ENCODE results near the gene C1S. TPM values are rescaled to one million over a fixed set of nuclear protein-coding genes. Genes with fewer than 3 reads are reported as not detected.

Gene C1S
- total RNA-seq, 1 experiment from 2014 or later, result 7.1 TPM

DNA sequence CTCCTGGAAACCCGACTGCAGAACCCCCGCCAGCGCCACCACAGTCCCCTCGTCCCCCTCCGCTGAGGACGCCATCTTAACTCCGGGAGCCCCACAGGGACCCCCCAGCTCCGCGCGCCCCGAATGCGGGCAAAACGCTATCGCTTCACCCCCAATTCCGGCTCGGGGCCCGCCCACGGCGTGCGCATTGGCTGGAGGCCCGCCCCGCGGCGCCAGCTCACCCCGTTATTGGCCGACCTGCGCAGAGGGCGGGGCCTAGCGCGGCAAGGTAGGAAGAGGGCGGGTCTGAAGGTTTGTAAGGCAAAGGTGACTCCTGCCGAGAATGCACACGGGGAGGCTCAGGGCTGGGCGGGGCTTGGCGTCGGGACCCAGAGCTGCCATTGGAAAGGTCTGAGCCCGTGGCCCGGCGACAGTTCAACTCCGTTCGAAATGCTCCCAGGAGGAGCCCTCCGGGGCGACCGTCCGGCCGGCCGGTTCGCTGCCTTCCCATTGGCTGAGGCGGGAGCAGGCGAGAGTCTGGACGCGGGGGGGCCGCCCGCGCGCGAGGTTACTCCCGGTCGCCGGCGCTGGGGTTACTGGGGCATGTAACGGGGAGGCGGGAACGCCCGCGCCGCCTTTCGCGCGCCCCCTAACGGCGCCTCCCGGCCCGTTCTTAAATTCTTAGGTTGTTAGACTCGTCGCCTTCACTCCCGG is 42.0 kb upstream of the C1S start, which contains the start of gene LPCAT3:
LPCAT3 (minus strand) TSS at position 127 of the 693 bp plus-strand sequence; CDS start at position 75, 52 bp downstream.
- H3K27ac Mint-ChIP-seq (ENCODE audit: unreplicated experiment), result peak within 1 kb of the TSS; percentile 84
- CTCF ChIA-PET, result interaction anchor here (0.8 to 1.8 kb wide), 6 partner anchors 9 to 104 kb away, joined by 3 to 7 read pairs (median 6); partner anchors contain the start of gene ENO2

DNA sequence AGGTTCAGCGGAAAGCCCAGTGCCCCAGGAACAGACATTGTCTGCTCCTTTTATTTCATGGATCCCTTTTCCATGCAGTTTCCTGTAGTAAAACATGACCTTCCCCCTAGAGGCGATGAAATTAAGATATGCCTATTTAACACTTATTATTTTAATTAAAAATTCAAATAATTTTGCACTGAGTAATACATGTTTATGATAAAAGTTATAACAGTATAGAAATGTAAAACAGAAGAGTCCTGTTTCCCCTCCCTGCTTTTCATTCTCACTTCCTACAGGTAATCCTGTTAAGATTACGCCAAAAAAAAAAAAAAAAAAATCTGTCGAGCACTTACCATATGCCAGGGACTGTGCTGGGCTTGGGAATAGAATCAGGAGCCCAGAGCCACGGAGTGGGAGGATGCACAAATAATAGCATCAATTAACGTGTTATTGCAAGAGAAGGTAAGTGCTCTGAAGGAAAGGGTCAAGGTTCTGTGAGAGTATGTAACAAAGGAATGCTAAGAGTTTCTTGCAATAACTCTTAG is 41.4 kb upstream of the C1S start:
- Mint-ChIP-seq H3K9me3 (ENCODE audit: low read depth, unreplicated experiment) (no peaks in the 10 kb centered on the region), H3K27ac (ENCODE audit: unreplicated experiment) (peak overlapping the region; percentile 60), H3K4me1 (ENCODE audit: low read depth, unreplicated experiment) (peaks cover 16% of the 10 kb centered on the region), H3K27me3 (ENCODE audit: unreplicated experiment) (no peaks in the 10 kb centered on the region), H3K36me3 (ENCODE audit: insufficient read depth, unreplicated experiment) (peaks cover 19% of the 10 kb centered on the region), H3K4me3 (ENCODE audit: low read depth, unreplicated experiment) (peak overlapping the region; percentile 85)
- CTCF ChIA-PET, result interaction anchor here (1.0 to 1.6 kb wide), 4 partner anchors 8 to 105 kb away, joined by 3 to 7 read pairs (median 4); partner anchors contain the start of gene ENO2
- DNase-seq, result no peak
- intact Hi-C loops (cut with micrococcal nuclease; ENCODE audit: unreplicated experiment), result loop anchor here (5.0 kb wide), 1 partner anchor 73 kb away; the partner anchor contains the start of gene C1R
- no peak for TF ChIP-seq CTCF (IDR thresholded peaks at IDR 0.05; ENCODE audit: unreplicated experiment)
- no TSS peak for BruUV-seq (replicated peaks)

More for the DNA sequence above, 42.0 kb upstream of the C1S start, which contains the start of gene LPCAT3:
- peak; percentile 98 for DNase-seq
- no peaks in the 10 kb centered on the region for H3K27me3 Mint-ChIP-seq (ENCODE audit: unreplicated experiment)
- H3K4me1 Mint-ChIP-seq (ENCODE audit: low read depth, unreplicated experiment), result peaks cover 16% of the 10 kb centered on the region
- TF ChIP-seq CTCF (IDR thresholded peaks at IDR 0.05; ENCODE audit: unreplicated experiment), result peak; percentile 83
- no TSS peak for BruUV-seq (replicated peaks)
- intact Hi-C loops (cut with micrococcal nuclease; ENCODE audit: unreplicated experiment), result loop anchor here (5.0 kb wide), 1 partner anchor 74 kb away; the partner anchor contains the start of gene C1R
- H3K36me3 Mint-ChIP-seq (ENCODE audit: insufficient read depth, unreplicated experiment), result peaks cover 19% of the 10 kb centered on the region
- H3K4me3 Mint-ChIP-seq (ENCODE audit: low read depth, unreplicated experiment), result peak within 1 kb of the TSS; percentile 85
- H3K9me3 Mint-ChIP-seq (ENCODE audit: low read depth, unreplicated experiment), result no peaks in the 10 kb centered on the region

DNA sequence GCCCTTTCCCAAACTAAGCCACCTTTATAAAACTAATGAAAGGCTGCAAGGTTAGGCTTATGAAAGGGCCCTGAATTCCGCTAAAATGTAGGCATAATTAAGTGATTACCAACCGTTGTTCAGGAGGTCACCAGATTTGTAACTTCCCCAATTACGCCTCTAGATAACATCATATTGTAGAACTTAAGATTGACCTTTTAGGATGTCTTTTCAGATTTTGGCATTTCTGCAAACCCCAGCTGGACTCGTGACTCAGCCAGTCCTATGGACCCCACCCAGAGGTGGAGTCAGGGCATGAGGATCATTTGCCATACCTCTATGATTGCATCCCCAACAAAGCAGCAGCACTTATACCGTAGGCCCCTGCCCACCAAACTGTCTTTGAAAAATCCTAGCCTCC is 38.6 kb upstream of the C1S start:
- CTCF ChIA-PET, result no interaction called here
- no TSS peak for BruUV-seq (replicated peaks)
- H3K9me3 Mint-ChIP-seq (ENCODE audit: low read depth, unreplicated experiment), result no peaks in the 10 kb centered on the region
- TF ChIP-seq CTCF (IDR thresholded peaks at IDR 0.05; ENCODE audit: unreplicated experiment), result no peak
- peaks cover 11% of the 10 kb centered on the region for H3K4me1 Mint-ChIP-seq (ENCODE audit: low read depth, unreplicated experiment)
- no peaks in the 10 kb centered on the region for H3K27me3 Mint-ChIP-seq (ENCODE audit: unreplicated experiment)
- H3K27ac Mint-ChIP-seq (ENCODE audit: unreplicated experiment), result no peak overlapping the region
- no peak overlapping the region for H3K4me3 Mint-ChIP-seq (ENCODE audit: low read depth, unreplicated experiment)
- no peak for DNase-seq
- intact Hi-C loops (cut with micrococcal nuclease; ENCODE audit: unreplicated experiment), result no loop called here
- H3K36me3 Mint-ChIP-seq (ENCODE audit: insufficient read depth, unreplicated experiment), result peaks cover 19% of the 10 kb centered on the region

GRCh38 chr12:7023114-7023513 is 37.4 kb upstream of the C1S start:
- CTCF ChIA-PET, result interaction anchor here (0.7 kb wide), 1 partner anchor 57 kb away, joined by 3 read pairs; no protein-coding TSS in a partner anchor
- Mint-ChIP-seq H3K27ac (ENCODE audit: unreplicated experiment) (no peak overlapping the region), H3K4me1 (ENCODE audit: low read depth, unreplicated experiment) (no peaks in the 10 kb centered on the region), H3K9me3 (ENCODE audit: low read depth, unreplicated experiment) (no peaks in the 10 kb centered on the region), H3K36me3 (ENCODE audit: insufficient read depth, unreplicated experiment) (peaks cover 10% of the 10 kb centered on the region), H3K4me3 (ENCODE audit: low read depth, unreplicated experiment) (no peak overlapping the region), H3K27me3 (ENCODE audit: unreplicated experiment) (no peaks in the 10 kb centered on the region)
- intact Hi-C loops (cut with micrococcal nuclease; ENCODE audit: unreplicated experiment), result no loop called here
- no TSS peak for BruUV-seq (replicated peaks)
- no peak for TF ChIP-seq CTCF (IDR thresholded peaks at IDR 0.05; ENCODE audit: unreplicated experiment)
- no peak for DNase-seq

All from Calu3 (cell line).